Activated effector memory CD4-positive, alpha-beta T cell treated with anti-CD3 and anti-CD28 coated beads, Interleukin-2, amount 50 U/mL, for 16 hours (primary cell): Measurements from ENCODE around the gene ABCC10.
"Not testable (repeated sequence)": the region's sequence is repeated elsewhere in the genome, so short reads cannot be mapped to it uniquely, and the experiment has no call there.

Experiments
- DNase-seq: peaks from one replicate; pipeline ENCODE4 v3.0.0-alpha.2; 2020

ABCC10 gene

GRCh38 chr6:43476746-43477145 is 49.4 kb downstream of the ABCC10 start:
- DNase-seq = no peak

- DNase-seq = peak; percentile 99
These were observed 50.1 kb downstream of the ABCC10 start, which contains the start of gene TJAP1 for GRCh38 chr6:43477235-43478007. TJAP1 (plus strand) TSS chr6:43477570; CDS start chr6:43499002, 21,432 bp downstream.

GRCh38 chr6:43478008-43478372 is 50.6 kb downstream of the ABCC10 start:
- DNase-seq = no peak

GRCh38 chr6:43481075-43481474 is 53.7 kb downstream of the ABCC10 start:
- no peak for DNase-seq

GRCh38 chr6:43481591-43482236 is 54.4 kb downstream of the ABCC10 start:
- DNase-seq = no peak

GRCh38 chr6:43488667-43489276 is 61.4 kb downstream of the ABCC10 start:
- DNase-seq = no peak

GRCh38 chr6:43489277-43490072 is 62.1 kb downstream of the ABCC10 start:
- no peak for DNase-seq

GRCh38 chr6:43490523-43490939 is 63.2 kb downstream of the ABCC10 start:
- no peak for DNase-seq

- DNase-seq = no peak
These were observed 64.7 kb downstream of the ABCC10 start for GRCh38 chr6:43491750-43492661.

- no peak for DNase-seq
These were observed 65.3 kb downstream of the ABCC10 start for GRCh38 chr6:43492673-43493072.

- no peak for DNase-seq
These were observed 65.9 kb downstream of the ABCC10 start for GRCh38 chr6:43493230-43493629.

GRCh38 chr6:43493833-43494232 is 66.5 kb downstream of the ABCC10 start:
- no peak for DNase-seq

- DNase-seq = no peak
These were observed 67.0 kb downstream of the ABCC10 start for GRCh38 chr6:43494321-43494720.

GRCh38 chr6:43494766-43495165 is 67.4 kb downstream of the ABCC10 start:
- no peak for DNase-seq

- DNase-seq = no peak
These were observed 68.1 kb downstream of the ABCC10 start for GRCh38 chr6:43495409-43495941.

- DNase-seq = no peak
These were observed 69.2 kb downstream of the ABCC10 start for GRCh38 chr6:43496370-43497128.

GRCh38 chr6:43497129-43497396 is 69.7 kb downstream of the ABCC10 start:
- DNase-seq = no peak

GRCh38 chr6:43497689-43498088 is 70.3 kb downstream of the ABCC10 start:
- DNase-seq = no peak

GRCh38 chr6:43498291-43498690 is 71.0 kb downstream of the ABCC10 start:
- DNase-seq = not testable (repeated sequence)

- no peak for DNase-seq
These were observed 71.9 kb downstream of the ABCC10 start for GRCh38 chr6:43499028-43499815.
